Parathyroid adenoma (tissue), 2 donors: ENCODE measurements around the gene SIX5.

Experiments
- H2AFZ ChIP-seq: fragments of 300-600 bp; sonication (generic); one replicate; pipeline ENCODE4 v1.7.0; 2017; ENCODE audit warnings: antibody characterized with exemption, mild to moderate bottlenecking
- H3K27ac ChIP-seq: fragments of 300-600 bp; sonication (generic); one replicate; pipeline ENCODE4 v1.7.0; 2017
- H3K27me3 ChIP-seq: fragments of 300-600 bp; sonication (generic); one replicate; pipeline ENCODE4 v1.7.0; 2017; ENCODE audit warnings: low read length; ENCODE audit not compliant: control insufficient read depth, insufficient read depth
- H3K36me3 ChIP-seq: fragments of 300-600 bp; sonication (generic); one replicate; pipeline ENCODE4 v1.7.0; 2017; ENCODE audit warnings: low read length; ENCODE audit not compliant: control insufficient read depth, insufficient read depth
- H3K4me1 ChIP-seq: fragments of 300-600 bp; sonication (generic); one replicate; pipeline ENCODE4 v1.7.0; 2017; ENCODE audit warnings: control low read depth
- H3K4me2 ChIP-seq: fragments of 300-600 bp; sonication (generic); one replicate; pipeline ENCODE4 v1.7.0; 2017; ENCODE audit warnings: low read length
- H3K4me3 ChIP-seq: fragments of 300-600 bp; sonication (generic); one replicate; pipeline ENCODE4 v1.7.0; 2017; ENCODE audit warnings: low read depth, low read length
- H3K79me2 ChIP-seq: fragments of 300-600 bp; sonication (generic); one replicate; pipeline ENCODE4 v1.7.0; 2017; ENCODE audit warnings: control low read depth
- H3K9ac ChIP-seq: fragments of 300-600 bp; sonication (generic); one replicate; pipeline ENCODE4 v1.7.0; 2017; ENCODE audit warnings: mild to moderate bottlenecking
- H3K9me3 ChIP-seq: fragments of 300-600 bp; sonication (generic); one replicate; pipeline ENCODE4 v1.7.0; 2017; ENCODE audit warnings: low read length; ENCODE audit not compliant: control insufficient read depth
- TF ChIP-seq, protein P1 (sequence below): fragments of 300-600 bp; sonication (generic); IDR thresholded peaks from one replicate; pipeline ENCODE4 v1.7.0; 2017; ENCODE audit warnings: antibody characterized with exemption, mild to moderate bottlenecking
- donor health status: primary hyperparathyroidism.

The SIX5 gene

DNA sequence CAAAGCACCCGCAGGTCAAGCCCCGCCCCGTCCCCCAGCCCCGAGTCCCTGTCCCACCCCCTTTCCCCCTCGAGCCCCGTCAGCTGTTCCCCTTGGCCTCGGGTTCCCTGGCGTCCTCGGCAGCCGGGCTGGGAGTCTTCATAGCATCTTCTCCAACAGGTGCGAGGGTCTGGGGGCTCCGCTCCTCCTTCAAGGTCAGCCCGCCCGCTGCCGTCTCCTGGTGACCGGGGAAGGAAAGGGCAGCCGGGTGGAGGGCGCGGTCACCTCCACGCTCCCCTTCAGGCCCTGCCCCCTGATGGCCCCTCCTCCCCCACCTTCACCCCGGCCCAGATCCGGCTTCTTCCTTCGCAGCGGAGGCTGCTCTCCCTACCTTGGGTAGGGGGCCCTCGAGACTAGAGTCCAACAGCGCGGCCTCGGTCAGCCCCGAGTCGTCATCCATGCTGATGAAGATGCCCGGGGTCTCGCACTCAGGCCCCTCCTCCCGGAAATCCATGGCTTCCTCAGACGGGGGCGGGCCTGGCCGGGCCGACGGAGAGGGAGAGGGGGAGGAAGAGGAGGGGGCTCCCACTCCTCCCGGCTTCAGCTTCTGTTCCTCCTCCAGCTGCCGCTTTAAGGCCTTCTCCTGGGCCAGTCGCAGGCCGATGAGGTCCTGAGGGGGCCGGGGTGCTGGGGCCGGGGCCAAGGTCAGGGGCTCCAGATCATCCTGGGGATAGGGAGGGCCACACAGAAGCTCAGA, 46.6 kb upstream of the SIX5 start:
- H3K9me3 ChIP-seq = no peaks in the 10 kb centered on the region
- peak overlapping the region; percentile 74 for H3K4me3 ChIP-seq
- TF ChIP-seq, protein P1, sequence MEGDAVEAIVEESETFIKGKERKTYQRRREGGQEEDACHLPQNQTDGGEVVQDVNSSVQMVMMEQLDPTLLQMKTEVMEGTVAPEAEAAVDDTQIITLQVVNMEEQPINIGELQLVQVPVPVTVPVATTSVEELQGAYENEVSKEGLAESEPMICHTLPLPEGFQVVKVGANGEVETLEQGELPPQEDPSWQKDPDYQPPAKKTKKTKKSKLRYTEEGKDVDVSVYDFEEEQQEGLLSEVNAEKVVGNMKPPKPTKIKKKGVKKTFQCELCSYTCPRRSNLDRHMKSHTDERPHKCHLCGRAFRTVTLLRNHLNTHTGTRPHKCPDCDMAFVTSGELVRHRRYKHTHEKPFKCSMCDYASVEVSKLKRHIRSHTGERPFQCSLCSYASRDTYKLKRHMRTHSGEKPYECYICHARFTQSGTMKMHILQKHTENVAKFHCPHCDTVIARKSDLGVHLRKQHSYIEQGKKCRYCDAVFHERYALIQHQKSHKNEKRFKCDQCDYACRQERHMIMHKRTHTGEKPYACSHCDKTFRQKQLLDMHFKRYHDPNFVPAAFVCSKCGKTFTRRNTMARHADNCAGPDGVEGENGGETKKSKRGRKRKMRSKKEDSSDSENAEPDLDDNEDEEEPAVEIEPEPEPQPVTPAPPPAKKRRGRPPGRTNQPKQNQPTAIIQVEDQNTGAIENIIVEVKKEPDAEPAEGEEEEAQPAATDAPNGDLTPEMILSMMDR = no peak
- H2AFZ ChIP-seq = no peak overlapping the region
- H3K27ac ChIP-seq = no peak overlapping the region
- H3K27me3 ChIP-seq = no peaks in the 10 kb centered on the region
- no peak overlapping the region for H3K9ac ChIP-seq
- no peaks in the 10 kb centered on the region for H3K36me3 ChIP-seq
- H3K4me2 ChIP-seq = peak overlapping the region; percentile 90
- no peaks in the 10 kb centered on the region for H3K4me1 ChIP-seq
- H3K79me2 ChIP-seq = no peaks in the 10 kb centered on the region

DNA sequence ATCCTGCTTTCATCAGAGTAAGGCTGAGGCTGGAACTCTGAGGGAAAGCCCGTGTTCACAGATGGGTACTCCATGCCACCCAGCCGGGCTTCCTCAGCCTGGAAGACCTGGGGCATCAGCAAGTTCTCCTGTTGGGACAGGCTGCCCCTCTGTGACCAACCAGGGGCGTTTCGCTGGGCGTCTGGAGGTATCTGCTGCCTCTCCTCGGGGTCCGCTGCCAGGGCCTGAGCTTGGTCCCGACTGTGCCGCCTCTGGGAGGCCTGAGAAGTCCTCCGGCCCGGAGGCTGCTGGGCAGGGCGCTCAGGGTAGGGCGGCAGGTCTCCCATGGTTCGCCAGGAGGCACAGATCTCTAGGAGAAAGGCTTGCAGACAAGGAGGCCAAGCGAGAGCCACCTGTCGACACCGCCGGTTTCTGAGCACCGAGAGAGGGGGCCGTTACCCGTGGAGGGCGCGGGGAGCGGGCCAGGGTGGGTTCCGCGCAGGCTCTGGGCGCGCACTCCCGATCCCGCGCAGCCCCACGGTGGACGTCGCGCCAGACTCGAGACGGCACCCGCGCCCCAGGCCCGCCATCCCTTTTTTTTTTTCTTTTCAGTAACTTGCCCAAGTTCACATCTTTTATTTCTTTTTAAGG, 45.9 kb upstream of the SIX5 start, which contains the start of gene RSPH6A:
Gene RSPH6A, minus strand, starts transcription at position 458 of the 630 bp plus-strand sequence. Its CDS starts 132 bp downstream, at position 326.
- H3K27me3 ChIP-seq = no peaks in the 10 kb centered on the region
- TF ChIP-seq, protein P1 = no peak
- H3K4me3 ChIP-seq = peak within 1 kb of the TSS; percentile 74
- H3K36me3 ChIP-seq = no peaks in the 10 kb centered on the region
- no peak within 1 kb of the TSS for H3K27ac ChIP-seq
- no peaks in the 10 kb centered on the region for H3K79me2 ChIP-seq
- H3K9ac ChIP-seq = no peak within 1 kb of the TSS
- no peaks in the 10 kb centered on the region for H3K4me1 ChIP-seq
- H3K4me2 ChIP-seq = peak within 1 kb of the TSS; percentile 90
- H3K9me3 ChIP-seq = no peaks in the 10 kb centered on the region
- H2AFZ ChIP-seq = no peak within 1 kb of the TSS

DNA sequence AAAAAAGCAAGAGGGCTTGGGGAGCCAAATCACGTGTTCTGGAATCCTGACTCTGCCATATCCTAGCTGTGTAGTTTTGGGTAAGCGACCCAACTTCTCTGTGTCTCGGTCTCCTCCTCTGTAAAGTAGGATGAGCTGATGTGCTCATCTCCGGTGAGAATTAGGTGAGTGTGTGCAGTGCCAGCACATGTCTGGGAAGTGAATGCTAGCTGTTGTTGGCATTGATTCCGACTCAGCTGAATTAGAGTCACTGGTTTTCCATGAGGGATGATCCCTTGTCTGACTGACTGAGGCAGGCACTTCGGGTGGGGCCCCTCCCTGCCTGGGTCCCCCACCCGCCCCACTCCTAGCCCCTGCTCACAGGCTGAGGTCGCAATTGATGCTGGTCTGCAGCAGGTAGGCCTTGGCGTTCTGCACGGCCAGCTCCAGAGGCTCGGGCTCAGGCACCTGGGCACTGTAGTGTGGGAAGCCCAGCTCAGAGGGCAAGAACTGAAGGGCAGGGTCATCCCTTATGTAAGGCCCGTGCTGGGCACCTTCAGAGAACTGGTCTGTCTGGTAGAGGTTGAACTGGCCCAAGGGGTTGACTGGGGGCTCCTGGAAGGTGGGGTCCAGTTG, 45.2 kb upstream of the SIX5 start:
- Histone ChIP-seq H3K4me3 (peak overlapping the region; percentile 74), H3K4me1 (no peaks in the 10 kb centered on the region), H3K79me2 (no peaks in the 10 kb centered on the region), H3K4me2 (peak overlapping the region; percentile 90), H2AFZ (no peak overlapping the region), H3K9ac (no peak overlapping the region), H3K36me3 (no peaks in the 10 kb centered on the region), H3K9me3 (no peaks in the 10 kb centered on the region), H3K27ac (no peak overlapping the region), H3K27me3 (no peaks in the 10 kb centered on the region)
- TF ChIP-seq, protein P1 = no peak

DNA sequence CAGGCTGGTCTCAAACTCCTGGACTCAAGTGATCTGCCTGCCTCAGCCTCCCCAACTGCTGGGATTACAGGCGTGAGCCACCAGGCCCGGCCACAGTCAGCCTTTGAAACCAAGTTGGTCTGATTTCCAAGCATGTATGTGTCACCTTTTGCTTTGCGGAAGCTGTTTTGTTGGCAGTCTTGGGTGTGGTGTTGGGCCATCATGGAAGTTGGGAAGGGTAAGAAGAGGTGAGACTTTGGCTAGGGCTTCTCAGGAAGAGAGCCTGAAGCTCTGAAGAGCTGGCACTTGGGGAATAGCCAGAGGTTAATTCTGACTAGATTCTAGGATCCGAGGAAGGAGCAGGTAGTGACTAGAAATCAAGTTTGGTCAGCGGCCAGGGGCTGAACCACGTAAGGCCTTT, 43.2 kb upstream of the SIX5 start:
- H3K4me1 ChIP-seq = no peaks in the 10 kb centered on the region
- H3K36me3 ChIP-seq = no peaks in the 10 kb centered on the region
- no peaks in the 10 kb centered on the region for H3K79me2 ChIP-seq
- no peak overlapping the region for H3K27ac ChIP-seq
- TF ChIP-seq, protein P1 = no peak
- no peaks in the 10 kb centered on the region for H3K9me3 ChIP-seq
- no peak overlapping the region for H2AFZ ChIP-seq
- H3K4me2 ChIP-seq = no peak overlapping the region
- H3K4me3 ChIP-seq = no peak overlapping the region
- no peak overlapping the region for H3K9ac ChIP-seq
- no peaks in the 10 kb centered on the region for H3K27me3 ChIP-seq
